Stimulated activated CD4-positive, alpha-beta T cell treated with anti-CD3 and anti-CD28 coated beads, Interleukin-15, amount 100 ng/mL, for 1 hour (primary cell): ENCODE data around the gene NETO2.
"Not testable (repeated sequence)": the region's sequence is repeated elsewhere in the genome, so short reads cannot be mapped to it uniquely, and the experiment has no call there.

Experiments used
- DNase-seq, 2 donors: peaks; one replicate each; pipeline ENCODE4 v3.0.0-alpha.2; 2020; ENCODE audit warnings: low read depth in 1 of 2, low spot score in 1 of 2

The NETO2 gene

GRCh38 chr16:47136099-47136842 lies 7.5 kb downstream of the NETO2 start:
- no peak for DNase-seq

DNA sequence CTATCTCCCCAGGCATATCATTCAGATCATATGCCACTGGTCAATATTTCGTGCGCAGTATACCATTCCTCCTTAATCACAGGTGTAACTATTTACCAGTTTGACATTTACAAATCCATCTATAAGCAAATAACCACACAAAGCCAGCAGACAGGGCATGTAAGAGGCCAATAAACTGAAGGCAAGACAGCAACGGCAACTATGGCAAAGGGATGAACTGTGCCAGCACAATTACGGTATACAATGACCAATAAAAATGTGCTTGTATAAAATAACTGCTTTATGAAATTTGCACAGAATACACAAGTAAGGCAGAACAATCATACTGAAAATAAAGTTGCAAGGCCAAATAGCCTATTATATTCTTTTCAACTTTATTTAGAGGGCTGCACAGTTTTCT lies 9.2 kb downstream of the NETO2 start:
- DNase-seq = no peak

- no peak for DNase-seq
Observed at GRCh38 chr16:47132308-47132707, 11.4 kb downstream of the NETO2 start.

GRCh38 chr16:47129755-47130435 lies 13.8 kb downstream of the NETO2 start:
- DNase-seq = no peak

- DNase-seq = no peak
Observed at GRCh38 chr16:47127541-47127940, 16.2 kb downstream of the NETO2 start.

- DNase-seq = no peak
Observed at GRCh38 chr16:47125757-47126156, 18.0 kb downstream of the NETO2 start.

DNA sequence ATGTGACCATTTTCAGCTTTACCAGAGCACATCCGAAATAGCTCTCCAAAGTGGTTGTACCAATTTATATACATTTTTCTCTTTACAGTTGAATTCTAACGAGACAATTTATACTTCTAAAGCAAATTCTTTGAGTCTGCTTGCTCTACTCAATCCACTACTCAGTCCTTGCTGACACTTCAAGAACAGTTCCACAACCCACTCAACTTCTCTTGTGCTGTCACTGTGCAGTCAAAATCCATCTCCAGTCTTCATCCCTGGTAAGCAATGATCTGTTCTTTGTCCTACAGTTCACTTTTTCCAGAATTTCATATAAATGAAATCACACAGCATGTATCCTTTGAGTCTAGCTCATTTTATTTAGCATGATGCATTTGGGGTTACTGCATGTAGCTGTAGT lies 30.6 kb downstream of the NETO2 start:
- no peak for DNase-seq

DNA sequence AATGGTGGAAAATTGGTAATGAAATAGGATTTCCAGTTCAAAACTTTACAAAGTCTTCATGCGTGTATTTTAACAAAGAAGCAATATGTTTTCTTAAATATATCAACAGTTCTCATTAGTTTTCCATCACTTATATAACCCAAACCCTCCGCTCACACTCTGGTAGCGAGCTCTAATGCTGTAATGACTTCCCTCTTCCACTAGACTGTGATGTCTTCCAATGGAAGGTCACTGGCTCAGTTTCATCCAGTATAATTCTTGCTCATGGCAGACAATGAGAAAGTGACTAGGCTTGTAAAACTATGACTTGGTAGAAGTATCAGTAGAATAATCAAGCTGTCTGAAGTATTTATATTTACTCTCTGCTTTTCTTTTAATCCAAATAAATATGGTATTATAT lies 32.8 kb downstream of the NETO2 start:
- DNase-seq = no peak

GRCh38 chr16:47109361-47109760 lies 34.4 kb downstream of the NETO2 start:
- no peak for DNase-seq

- DNase-seq = not testable (repeated sequence)
Observed at GRCh38 chr16:47102921-47103320, 40.8 kb downstream of the NETO2 start.

GRCh38 chr16:47097154-47097553 lies 46.6 kb downstream of the NETO2 start:
- DNase-seq = not testable (repeated sequence)

DNA sequence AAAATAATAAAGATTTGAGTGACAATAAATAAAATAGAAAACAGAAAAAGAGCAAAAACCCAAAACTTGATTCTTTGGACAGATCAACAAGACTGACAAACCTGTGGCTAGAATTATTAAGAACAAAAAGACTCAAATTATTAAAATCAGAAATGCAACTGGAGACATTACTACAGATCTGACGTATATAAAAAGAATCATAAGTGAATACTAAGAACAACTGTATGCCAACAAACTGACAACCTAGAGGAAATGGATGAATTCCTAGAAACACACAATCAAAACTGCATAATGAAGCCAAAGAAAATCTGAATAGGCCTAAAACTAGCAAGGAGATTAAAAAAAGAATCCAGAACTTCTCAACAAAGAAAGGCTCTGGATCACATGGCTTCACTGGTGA lies 47.4 kb downstream of the NETO2 start:
- DNase-seq = no peak

DNA sequence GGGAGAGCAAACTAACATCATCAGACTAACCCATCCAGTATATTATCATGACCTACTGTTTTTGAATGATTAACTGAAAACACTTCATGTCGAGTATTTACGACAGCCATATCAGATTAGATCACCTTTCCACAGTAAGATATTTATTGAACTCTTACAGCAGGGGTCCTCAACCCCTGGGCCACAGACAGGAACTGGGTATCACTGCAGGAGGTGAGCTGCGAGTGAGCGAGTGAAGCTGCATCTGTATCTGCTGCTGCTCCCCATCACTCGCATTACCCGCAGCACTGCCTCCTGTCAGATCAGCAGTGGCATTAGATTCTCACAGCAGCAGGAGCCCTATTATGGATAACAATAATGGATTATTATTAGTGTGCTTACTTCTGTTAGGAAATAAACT lies 59.5 kb downstream of the NETO2 start:
- DNase-seq = no peak

DNA sequence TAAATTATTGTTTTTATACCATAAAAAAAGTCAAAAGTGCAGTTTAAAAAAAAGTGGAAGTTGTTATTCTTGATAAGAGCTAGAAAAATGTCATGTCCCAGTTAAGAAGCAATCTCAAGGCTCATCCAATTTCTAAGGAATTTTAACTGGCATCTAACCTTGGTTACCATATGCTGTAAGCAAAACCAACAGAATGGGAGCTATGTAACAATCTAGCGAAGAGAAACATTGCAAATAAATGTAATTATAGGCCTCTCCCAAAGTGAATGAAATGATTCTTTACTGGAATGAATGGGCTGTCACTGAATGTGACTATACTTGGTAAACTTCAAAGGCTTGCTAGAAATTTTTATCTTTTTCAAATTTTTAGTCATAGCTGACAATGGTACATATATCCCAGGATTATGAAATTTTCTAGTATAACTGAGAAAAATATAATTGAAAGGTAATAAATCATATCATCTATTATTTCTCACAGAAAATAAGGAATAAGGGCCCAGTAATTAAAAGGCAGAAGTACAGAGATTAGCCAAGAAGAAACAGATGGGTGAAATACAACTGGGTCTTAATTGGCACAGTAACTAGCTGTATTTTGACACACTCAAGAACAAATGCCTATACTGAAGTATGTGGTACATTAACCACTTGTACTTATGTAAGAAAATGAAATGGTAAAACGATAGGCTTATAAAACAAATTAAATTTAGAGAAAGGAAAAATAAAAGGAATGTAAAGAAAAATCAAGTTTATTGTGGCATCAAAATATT lies 61.5 kb downstream of the NETO2 start:
- no peak for DNase-seq

DNA sequence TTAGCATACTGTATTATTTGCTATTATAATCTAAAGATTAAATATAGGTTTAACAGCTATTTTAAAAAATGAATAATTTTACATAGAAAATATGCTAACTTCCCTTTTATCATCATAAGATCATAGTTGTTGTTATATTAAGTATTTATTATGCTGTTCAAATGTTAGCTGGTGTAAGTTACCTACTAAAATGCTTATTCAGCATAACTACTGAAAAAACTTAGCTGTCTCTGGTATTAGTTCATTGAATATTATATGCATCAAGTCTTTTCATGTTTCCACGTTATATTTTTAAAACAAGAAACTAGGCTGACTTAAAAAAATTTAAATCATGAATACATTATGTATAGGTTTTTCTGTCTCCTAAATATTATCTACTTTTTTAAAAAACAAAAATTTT lies 62.6 kb downstream of the NETO2 start:
- no peak for DNase-seq

- DNase-seq = no peak
Observed at GRCh38 chr16:47079860-47080259, 63.9 kb downstream of the NETO2 start.

DNA sequence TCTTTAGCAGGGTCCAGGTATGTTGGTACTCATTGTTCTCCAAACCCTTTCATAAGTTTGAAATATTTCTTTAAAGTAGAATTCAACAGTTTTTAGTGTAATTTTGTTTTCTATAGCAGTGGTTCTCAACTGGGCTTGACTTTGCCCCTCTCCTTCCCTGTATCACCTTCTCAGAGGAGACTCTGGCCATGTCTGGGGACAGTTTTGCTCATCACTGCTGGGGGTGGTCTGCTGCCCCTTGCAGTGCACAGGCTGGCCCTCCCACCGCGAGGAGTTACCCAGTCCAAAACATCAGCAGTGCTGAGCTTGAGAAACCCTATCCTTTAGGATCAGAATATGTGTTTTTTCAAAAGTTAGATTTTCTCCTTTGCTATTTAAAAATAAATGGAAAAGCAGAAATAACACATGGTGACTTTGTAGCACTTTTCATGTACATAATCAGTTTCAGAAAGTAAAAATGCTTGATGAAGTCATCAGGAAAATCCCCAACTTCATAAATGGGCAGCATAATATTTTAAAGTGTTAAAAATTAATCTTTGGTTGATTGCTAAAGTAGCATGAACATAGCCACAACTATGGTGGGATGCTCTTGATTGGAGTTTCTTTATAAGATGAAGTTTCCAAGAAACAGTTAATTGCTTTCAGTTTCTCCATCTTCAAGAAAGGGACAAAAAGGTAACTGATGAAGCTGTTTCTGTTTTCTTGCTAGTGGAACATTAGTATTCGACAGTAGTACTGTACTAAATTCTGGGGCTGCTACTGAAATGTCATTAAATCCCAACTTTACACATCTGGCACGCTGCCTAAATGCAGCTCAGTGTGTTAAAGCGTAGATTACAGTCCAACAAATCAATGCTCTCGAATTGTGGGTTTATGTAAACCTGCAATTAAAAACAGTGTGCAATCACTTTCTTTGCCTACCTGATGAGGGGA lies 70.3 kb downstream of the NETO2 start:
- DNase-seq = no peak

- DNase-seq = no peak
Observed at GRCh38 chr16:47072158-47072557, 71.6 kb downstream of the NETO2 start.

GRCh38 chr16:47069841-47070584 lies 73.7 kb downstream of the NETO2 start:
- DNase-seq = no peak

GRCh38 chr16:47069313-47069712 lies 74.4 kb downstream of the NETO2 start:
- DNase-seq = no peak
